Motor neuron (in vitro differentiated cells): ENCODE measurements around the gene THBD. TPM values are rescaled to one million over a fixed set of nuclear protein-coding genes. Genes with fewer than 3 reads are reported as not detected.
"Not testable (repeated sequence)": the region's sequence is repeated elsewhere in the genome, so short reads cannot be mapped to it uniquely, and the experiment has no call there.

Source experiments
- ATAC-seq, 8 experiments: fragments of 200-7000 bp; cut with Tn5 transposase; replicated peaks in 6 of 8; 2 replicates each; pipeline ENCODE4 v1.8.0; 2021; ENCODE audit warnings: mild to moderate bottlenecking in 8 of 8, moderate library complexity in 8 of 8
- H3K27ac ChIP-seq, 2 donors: fragments of 250-450 bp; sonication (Bioruptor Pico); 2 replicates each; pipeline ENCODE4 v1.9.0; 2021; ENCODE audit warnings: antibody characterized with exemption in 2 of 2, mild to moderate bottlenecking in 2 of 2, moderate library complexity in 1 of 2
- H3K4me1 ChIP-seq, 2 donors: fragments of 250-450 bp; sonication (Bioruptor Pico); replicated peaks in 1 of 2; 2 replicates each; pipeline ENCODE4 v1.6.1; 2021; ENCODE audit warnings: antibody characterized with exemption in 2 of 2, mild to moderate bottlenecking in 2 of 2, moderate library complexity in 1 of 2
- H3K4me3 ChIP-seq, 5 donors: fragments of 250-450 bp; sonication (Bioruptor Pico); 2 replicates each; pipeline ENCODE4 v1.9.0; 2021; ENCODE audit warnings: antibody characterized with exemption in 5 of 5, mild to moderate bottlenecking in 5 of 5, moderate library complexity in 4 of 5
- WGBS, 10 experiments: fragments of 450-650 bp; shearing (Covaris generic); methylation state at CpG; one replicate each; pipeline ENCODE4 v1.0.0; 2022; 5-methylcytosine and 5-hydroxymethylcytosine counted together
- in situ Hi-C, 9 experiments: fragments of 400-800 bp; cut with MboI; loops; one replicate each; pipeline ENCODE4 v1.15.0; 2021; ENCODE audit warnings: low sequenced_read_pairs in 9 of 9, low pct_unique_long_range_greater_than_20kb in 2 of 9; ENCODE audit not compliant: unreplicated experiment in 9 of 9
- total RNA-seq, 8 experiments: library from RNA; unstranded; fragments of 300-600 nt; gene quantifications; 2 replicates each; pipeline versions ENCODE4 v1.2.3 to v1.2.4, GENCODE V29; 2022

The THBD gene
- total RNA-seq, 8 experiments from 2014 or later = 0.04 to 7.3 (median 0.23) TPM

- H3K4me3 ChIP-seq = no peak overlapping the region
- no peak overlapping the region for H3K27ac ChIP-seq
- in situ Hi-C loops = loop anchor here in 2 of 9 experiments (25.0 kb wide), 1 partner anchor 302 kb away; no protein-coding TSS in a partner anchor
- H3K4me1 ChIP-seq = no peaks in the 10 kb centered on the region
- ATAC-seq = no peak
- WGBS, 10 experiments = 80 to 100% (median 100%) methylated on average over 1 to 4 of the region's 41 CpGs; no CpG with 5 or more reads in 7 of the 10 experiments
Measured at GRCh38 chr20:23035731-23036130, 13.7 kb downstream of the THBD start.

- no peak within 1 kb of the TSS for H3K27ac ChIP-seq
- peak in 2 of 8 experiments; percentile 37 to 66 for ATAC-seq
- in situ Hi-C loops = loop anchor here in 2 of 9 experiments (25.0 kb wide), 1 partner anchor 302 kb away; no protein-coding TSS in a partner anchor
- H3K4me3 ChIP-seq = peak within 1 kb of the TSS in 2 of 5 donors; percentile 17 to 21
- WGBS, 10 experiments = 46 to 86% (median 81%) methylated on average over 3 to 11 of the region's 83 CpGs; no CpG with 5 or more reads in 7 of the 10 experiments
- no peaks in the 10 kb centered on the region for H3K4me1 ChIP-seq
Measured at GRCh38 chr20:23034721-23035671, 14.5 kb downstream of the THBD start, which contains the start of gene SSTR4. TSS of gene SSTR4 (plus strand) at chr20:23035312. CDS start at chr20:23035484, 172 bp downstream.

- no peak for ATAC-seq
- Histone ChIP-seq H3K27ac (no peak overlapping the region), H3K4me1 (no peaks in the 10 kb centered on the region), H3K4me3 (no peak overlapping the region)
- 40% methylated on average over 1 of the region's 4 CpGs; no CpG with 5 or more reads in 8 of the 10 experiments for whole genome bisulfite sequencing, 10 experiments
- in situ Hi-C loops = loop anchor here in 2 of 9 experiments (25.0 kb wide), 1 partner anchor 303 kb away; no protein-coding TSS in a partner anchor
Measured at GRCh38 chr20:23033918-23034317, 15.6 kb downstream of the THBD start.

- Histone ChIP-seq H3K4me3 (no peak overlapping the region), H3K4me1 (no peaks in the 10 kb centered on the region), H3K27ac (no peak overlapping the region)
- WGBS, 10 experiments = 67 to 86% (median 80%) methylated on average over 1 to 5 of the region's 5 CpGs; no CpG with 5 or more reads in 4 of the 10 experiments
- in situ Hi-C loops = loop anchor here in 2 of 9 experiments (25.0 kb wide), 1 partner anchor 305 kb away; no protein-coding TSS in a partner anchor
- ATAC-seq = no peak
Measured at GRCh38 chr20:23032750-23033078, 16.8 kb downstream of the THBD start.

GRCh38 chr20:23032056-23032749 lies 17.3 kb downstream of the THBD start:
- Histone ChIP-seq H3K27ac (no peak overlapping the region), H3K4me1 (no peaks in the 10 kb centered on the region), H3K4me3 (no peak overlapping the region)
- no peak for ATAC-seq
- in situ Hi-C loops = loop anchor here in 2 of 9 experiments (25.0 kb wide), 1 partner anchor 305 kb away; no protein-coding TSS in a partner anchor
- 40 to 100% (median 78%) methylated on average over 1 to 6 of the region's 6 CpGs; no CpG with 5 or more reads in 1 of the 10 experiments for WGBS, 10 experiments

- Histone ChIP-seq H3K27ac (no peak overlapping the region), H3K4me3 (no peak overlapping the region), H3K4me1 (no peaks in the 10 kb centered on the region)
- no peak for ATAC-seq
- in situ Hi-C loops = loop anchor here in 2 of 9 experiments (25.0 kb wide), 1 partner anchor 306 kb away; no protein-coding TSS in a partner anchor
- 50 to 100% (median 74%) methylated on average over 1 to 5 of the region's 6 CpGs; no CpG with 5 or more reads in 1 of the 10 experiments for WGBS, 10 experiments
Measured at GRCh38 chr20:23031346-23031745, 18.1 kb downstream of the THBD start.

- no peaks in the 10 kb centered on the region for H3K4me1 ChIP-seq
- in situ Hi-C loops = loop anchor here in 2 of 9 experiments (25.0 kb wide), 1 partner anchor 308 kb away; no protein-coding TSS in a partner anchor
- WGBS, 10 experiments = 6 to 90% (median 59%) methylated on average over 1 to 4 of the region's 4 CpGs
- ATAC-seq = no peak
- no peak overlapping the region for H3K4me3 ChIP-seq
- H3K27ac ChIP-seq = no peak overlapping the region
Measured at GRCh38 chr20:23029324-23029723, 20.1 kb downstream of the THBD start.

- Histone ChIP-seq H3K4me3 (no peak overlapping the region), H3K27ac (no peak overlapping the region), H3K4me1 (no peaks in the 10 kb centered on the region)
- peak in 5 of 8 experiments; percentile 39 to 95 (median 68) for ATAC-seq
- WGBS, 10 experiments = 0 to 100% (median 33%) methylated on average over 1 to 3 of the region's 3 CpGs; no CpG with 5 or more reads in 1 of the 10 experiments
- in situ Hi-C loops = loop anchor here in 2 of 9 experiments (25.0 kb wide), 1 partner anchor 309 kb away; no protein-coding TSS in a partner anchor
Measured at GRCh38 chr20:23028392-23028791, 21.1 kb downstream of the THBD start.

- Histone ChIP-seq H3K27ac (no peak overlapping the region), H3K4me1 (no peaks in the 10 kb centered on the region), H3K4me3 (no peak overlapping the region)
- 60 to 100% (median 83%) methylated on average over 1 of the region's 1 CpG; no CpG with 5 or more reads in 5 of the 10 experiments for WGBS, 10 experiments
- in situ Hi-C loops = loop anchor here in 2 of 9 experiments (25.0 kb wide), 1 partner anchor 310 kb away; no protein-coding TSS in a partner anchor
- ATAC-seq = no peak
Measured at GRCh38 chr20:23027721-23028120, 21.8 kb downstream of the THBD start.

- in situ Hi-C loops = loop anchor here in 2 of 9 experiments (25.0 kb wide), 1 partner anchor 312 kb away; no protein-coding TSS in a partner anchor
- ATAC-seq, H3K27ac ChIP-seq, H3K4me3 ChIP-seq, H3K4me1 ChIP-seq: not testable (repeated sequence)
- WGBS, 10 experiments = 67 to 96% (median 91%) methylated on average over 3 to 13 of the region's 14 CpGs; no CpG with 5 or more reads in 1 of the 10 experiments
Measured at GRCh38 chr20:23025503-23025902, 24.0 kb downstream of the THBD start.

- Histone ChIP-seq H3K4me3 (no peak overlapping the region), H3K4me1 (no peaks in the 10 kb centered on the region), H3K27ac (no peak overlapping the region)
- 29 to 100% (median 69%) methylated on average over 1 to 3 of the region's 3 CpGs; no CpG with 5 or more reads in 2 of the 10 experiments for WGBS, 10 experiments
- in situ Hi-C loops = loop anchor here in 2 of 9 experiments (25.0 kb wide), 1 partner anchor 313 kb away; no protein-coding TSS in a partner anchor
- no peak for ATAC-seq
Measured at GRCh38 chr20:23024701-23025100, 24.8 kb downstream of the THBD start.

- in situ Hi-C loops = no loop called here
- no peaks in the 10 kb centered on the region for H3K4me1 ChIP-seq
- WGBS, 10 experiments = 72 to 100% (median 86%) methylated on average over 1 to 6 of the region's 10 CpGs; no CpG with 5 or more reads in 1 of the 10 experiments
- no peak overlapping the region for H3K27ac ChIP-seq
- no peak overlapping the region for H3K4me3 ChIP-seq
- no peak for ATAC-seq
Measured at GRCh38 chr20:23023621-23024177, 25.8 kb downstream of the THBD start.
